Brain pericyte (primary cell): ENCODE measurements around the gene OGFRL1.
A peak's percentile ranks its signal among the peaks of the same experiment; 100 is the strongest.
"Not testable (repeated sequence)": the region's sequence is repeated elsewhere in the genome, so short reads cannot be mapped to it uniquely, and the experiment has no call there.

Experiments
- DNase-seq: peaks from one replicate; pipeline ENCODE4 v3.0.0-alpha.2; 2012; ENCODE audit warnings: low read depth, low spot score

Gene OGFRL1

DNA sequence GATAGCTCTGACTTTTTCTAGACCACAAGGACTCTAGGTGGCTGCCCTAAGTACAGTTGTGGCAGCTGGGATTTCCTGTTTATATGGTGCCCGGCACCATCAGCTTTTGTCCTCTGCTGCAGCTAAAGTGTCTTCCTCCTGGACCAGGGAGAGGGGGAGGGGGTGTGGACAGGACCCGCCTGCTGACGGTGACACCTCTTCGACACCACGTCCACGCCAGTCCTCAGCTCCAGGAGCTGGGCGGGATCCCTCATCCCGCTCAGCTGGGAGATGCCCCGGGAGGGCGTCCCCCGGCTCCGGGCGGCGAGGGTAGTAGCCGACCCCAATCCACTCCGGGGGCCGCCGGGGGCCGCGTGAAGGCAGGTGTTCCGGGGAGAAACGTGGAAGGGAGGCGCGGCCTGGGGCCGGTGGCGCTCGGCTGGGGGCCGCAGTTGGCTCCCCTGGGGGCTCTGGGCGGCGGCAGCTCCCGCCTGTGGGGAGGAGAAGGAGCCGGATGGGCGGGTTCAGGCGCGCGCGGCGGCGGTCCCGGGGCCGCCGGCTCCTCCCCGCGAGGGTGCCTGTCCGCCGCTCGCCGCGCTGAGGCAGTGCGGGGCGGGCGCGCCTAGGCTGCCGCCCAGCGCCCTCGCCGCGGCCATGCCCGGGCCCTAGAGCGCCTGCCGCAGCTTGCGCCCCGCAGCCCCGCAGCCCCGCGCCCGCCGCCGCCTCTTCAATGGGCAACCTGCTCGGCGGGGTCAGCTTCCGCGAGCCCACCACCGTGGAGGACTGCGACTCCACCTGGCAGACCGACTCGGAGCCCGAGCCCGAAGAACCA is at the start of gene OGFRL1:
Gene OGFRL1 (plus strand): TSS at position 584 of the 811 bp plus-strand sequence. CDS start 126 bp downstream, at position 710.
- DNase-seq: no peak

DNA sequence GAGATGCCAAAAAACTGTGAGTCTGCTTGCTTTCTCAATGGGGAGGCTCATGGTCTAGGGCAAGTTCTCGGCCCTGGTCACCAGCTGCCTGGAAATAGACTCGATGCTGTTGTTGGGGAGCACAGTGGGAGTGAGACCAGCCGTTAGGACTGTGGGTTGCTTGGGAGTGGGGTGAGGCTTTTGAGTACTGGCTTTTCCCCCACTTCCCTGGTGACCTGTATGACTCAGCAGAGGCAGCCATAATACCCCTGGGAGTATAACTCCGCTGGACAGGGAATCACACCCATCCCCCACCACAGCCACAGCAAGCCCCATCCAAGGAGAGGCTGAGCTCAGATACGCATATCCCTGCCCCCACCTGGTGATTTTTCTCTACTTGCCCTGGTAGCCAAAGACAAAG is 48.9 kb upstream of the OGFRL1 start:
- DNase-seq: peak; percentile 67

DNA sequence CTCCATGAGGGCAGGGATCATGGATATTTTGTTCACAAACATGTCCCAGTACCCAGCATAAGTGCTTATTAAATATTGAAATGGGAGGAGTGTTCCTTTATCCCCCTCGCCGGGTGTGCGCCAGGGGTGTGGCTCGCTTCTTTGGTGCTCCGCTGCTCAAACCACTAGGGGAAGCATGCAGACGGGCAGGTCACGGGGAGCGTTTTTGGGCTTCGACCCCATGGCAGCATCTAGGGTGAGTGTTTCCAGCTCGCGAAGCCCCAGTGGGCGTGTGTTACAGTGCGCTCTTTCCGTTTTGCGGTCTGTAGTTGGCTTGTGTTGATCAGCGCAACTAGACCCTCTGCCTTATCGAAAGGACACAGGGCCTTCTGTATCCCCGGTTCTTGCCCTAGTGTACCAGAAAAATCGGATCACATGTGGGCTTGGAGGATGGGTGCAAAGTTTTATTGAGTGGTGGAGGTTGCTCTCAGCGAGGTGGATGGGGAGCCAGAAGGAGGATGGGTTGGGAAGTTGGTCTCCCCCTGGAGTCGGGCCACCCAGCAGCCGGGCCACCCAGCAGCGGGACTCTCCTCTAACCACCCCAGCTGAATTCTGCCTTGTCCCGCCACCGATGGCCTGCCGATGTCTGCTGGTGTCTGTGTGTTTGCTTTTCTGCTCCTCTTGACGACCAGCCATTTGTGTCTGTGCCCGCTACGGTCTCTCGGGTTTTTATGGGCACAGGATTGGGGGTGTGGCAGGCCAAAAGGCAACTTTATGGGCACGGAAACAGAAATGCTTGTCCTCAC is 43.2 kb upstream of the OGFRL1 start:
- no peak for DNase-seq

DNA sequence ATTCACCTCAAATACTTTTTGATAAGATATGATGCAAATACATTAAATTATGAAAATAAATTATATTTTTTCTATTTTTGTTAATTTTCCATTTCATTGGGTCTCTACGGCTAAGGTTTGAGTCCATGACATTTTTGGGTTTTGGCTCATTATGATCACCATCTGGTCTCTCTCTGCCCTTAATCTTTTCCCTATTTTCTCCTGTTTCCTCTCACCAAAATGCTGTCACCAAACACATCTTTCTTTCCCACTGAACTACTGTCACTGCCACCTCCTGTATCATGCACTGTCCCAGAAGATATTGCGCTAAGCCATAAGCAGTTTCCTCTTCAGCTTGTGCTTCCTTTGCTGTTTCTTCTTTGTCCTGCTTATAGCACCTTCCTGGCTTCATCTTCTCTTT is 42.0 kb upstream of the OGFRL1 start:
- DNase-seq: no peak

DNA sequence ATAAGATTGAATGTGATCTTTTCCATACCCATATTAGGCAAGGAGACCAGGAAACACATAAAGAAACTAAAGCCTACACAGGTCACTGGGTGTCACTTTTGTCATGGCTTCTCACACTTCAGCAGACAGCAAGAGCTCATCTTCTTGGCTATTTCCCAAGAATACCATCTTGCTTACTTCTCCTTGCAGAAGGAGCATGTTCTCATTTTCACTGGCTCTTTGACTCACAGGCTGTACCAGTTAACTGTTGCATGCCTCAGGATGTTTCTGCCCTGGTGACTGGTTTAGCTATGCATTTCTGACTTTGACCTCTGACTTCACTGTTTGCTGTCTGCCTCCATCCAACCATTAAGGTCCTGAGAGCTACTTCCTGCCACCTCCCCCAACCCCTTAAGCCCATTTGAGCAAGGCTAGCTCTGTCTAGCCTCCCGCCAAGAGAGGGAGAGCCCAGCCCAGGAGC is 40.3 kb upstream of the OGFRL1 start:
- peak; percentile 31 for DNase-seq

DNA sequence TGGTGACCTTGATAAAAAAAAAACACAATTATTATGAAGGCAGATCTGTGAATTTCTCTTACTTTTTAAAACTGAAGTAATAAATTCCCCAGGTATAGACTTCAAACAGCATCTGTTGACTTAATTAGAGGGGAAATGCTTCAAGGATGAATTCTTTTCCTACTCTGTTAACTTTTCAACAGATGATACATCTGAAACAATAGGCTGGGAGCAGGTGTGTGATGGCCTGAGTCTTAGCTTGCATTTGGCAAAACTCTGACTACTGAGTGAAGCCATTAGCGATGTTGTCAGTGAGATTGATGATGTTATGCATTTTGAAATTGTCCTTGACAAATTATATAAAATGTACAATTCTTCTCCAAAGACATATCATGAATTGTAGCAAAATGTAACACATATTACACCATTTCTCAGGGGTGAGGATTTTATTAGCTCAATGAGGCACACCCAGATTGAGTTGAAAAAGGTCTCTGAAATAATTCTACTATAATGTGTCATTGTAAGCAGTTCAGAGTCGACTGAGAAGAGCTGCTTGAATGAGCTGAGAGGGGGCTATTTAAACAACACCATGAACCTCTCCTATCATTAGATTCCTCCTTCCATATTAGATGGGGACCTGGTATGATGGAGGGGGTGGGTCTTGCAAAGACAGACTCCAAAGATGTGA is 39.6 kb upstream of the OGFRL1 start:
- DNase-seq: no peak

DNA sequence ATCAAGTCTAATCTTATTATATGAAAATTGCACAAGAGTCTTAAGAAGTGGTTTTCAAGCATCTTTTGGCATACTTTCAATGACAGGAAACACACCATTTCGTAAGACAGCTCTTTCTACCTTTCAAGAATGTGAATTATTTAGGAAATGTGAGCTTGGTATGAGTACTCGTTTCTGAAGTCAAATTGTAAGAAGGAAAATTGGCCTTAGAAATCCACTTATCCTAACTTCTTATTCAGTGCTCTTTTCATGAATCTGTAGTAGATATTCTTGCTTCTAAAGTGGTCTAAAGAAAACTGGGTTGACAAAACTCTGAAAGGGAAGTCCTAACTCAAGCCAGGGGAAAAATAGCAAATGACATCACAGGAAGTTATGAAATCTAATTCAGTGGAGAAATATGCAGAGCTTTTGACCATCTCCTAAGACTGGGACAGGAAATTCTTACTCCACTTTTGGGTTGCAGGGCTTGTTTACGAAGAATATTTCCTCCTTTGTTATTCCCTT is 38.5 kb upstream of the OGFRL1 start:
- DNase-seq: no peak

DNA sequence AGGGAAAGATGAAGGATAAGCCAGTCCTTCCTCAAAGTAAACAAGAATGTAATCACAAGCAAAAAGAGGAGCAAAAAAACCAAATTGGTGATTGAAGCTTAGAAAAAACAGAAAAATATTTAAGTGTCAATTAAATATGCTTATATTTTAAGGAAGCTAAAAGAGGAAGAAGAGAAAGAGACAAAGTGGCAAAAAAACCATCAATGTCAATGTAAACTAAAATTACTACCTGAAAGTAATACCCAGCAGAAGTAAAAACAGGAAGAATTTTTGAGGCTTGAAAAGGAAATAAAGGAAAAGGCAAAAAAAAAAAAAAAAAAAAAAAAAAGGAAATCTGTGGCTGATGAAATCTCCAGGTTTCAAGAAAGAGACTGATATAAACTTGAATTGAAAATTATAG is 36.2 kb upstream of the OGFRL1 start:
- DNase-seq: no peak

DNA sequence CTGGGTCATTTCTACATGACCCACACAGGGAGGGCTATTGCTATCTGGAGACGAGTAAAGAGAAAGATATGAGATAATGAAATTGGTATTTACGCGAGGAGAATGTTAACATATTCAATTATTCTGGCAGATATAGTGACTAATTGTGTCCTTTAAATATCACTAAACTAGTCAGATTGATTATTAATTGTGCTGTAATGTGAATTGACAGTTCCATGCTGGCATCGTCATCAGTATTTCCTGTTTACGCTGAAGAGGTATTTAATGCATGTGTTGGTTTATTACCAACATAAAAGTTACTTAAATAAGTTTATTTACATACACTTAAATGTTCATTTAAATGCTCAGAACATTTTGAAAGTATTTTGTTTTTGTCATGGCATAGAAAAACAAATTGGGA is 35.7 kb upstream of the OGFRL1 start:
- no peak for DNase-seq

DNA sequence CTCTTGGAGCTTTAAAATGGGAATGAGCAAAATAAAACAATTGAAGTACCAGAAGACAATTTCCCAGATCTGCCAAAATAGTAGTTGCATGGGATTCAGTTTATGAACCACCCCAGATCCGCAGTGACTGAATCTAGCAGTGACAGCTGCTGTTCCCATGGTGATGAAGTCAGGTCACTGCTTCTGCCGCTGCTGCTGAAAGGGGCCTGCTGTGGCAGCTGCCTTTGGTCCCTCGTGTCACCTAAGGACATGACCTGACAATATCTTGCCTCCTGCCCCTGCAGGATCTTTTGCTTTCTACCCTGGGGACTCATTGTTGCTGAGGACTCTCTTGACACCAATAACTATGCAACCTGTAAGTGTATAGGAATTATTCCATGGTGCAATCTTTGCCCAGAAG is 34.3 kb upstream of the OGFRL1 start:
- no peak for DNase-seq

DNA sequence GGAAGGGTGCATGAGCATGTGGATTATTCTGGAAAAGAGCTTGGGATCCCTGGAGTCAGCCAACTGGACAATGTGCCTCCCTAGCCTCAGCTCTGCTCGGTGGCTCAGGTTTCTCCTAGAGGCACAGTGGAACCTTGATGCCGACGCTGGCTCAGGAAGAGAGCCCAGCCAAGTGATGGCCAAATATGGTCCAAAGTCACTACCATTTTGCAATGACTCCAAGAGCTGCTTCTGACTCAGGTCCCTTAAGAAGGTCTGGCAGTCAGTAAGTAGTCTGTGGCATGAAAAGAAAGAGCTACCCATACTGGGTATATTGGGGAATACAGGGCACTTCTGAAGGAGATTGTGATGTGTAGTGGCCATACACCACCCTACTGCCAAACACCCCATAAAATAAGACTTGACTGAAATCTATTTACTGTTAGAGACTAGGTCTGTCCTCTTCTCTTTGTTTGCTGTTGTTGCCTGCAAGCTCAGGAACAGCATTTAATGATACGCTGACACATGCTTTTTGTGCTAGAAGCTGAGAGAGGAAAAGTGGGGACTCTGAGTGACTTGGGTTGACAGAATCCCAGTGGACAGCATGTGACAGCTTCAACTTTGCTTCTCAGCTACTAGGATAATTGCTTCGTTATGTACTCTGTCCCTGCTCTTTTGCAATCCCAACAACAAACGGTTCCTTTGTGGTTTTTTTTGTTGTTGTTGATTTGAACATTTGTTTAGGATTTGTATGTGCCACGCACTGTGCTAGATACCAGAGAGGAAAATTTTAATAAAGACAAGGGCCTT is 30.3 kb upstream of the OGFRL1 start:
- no peak for DNase-seq

DNA sequence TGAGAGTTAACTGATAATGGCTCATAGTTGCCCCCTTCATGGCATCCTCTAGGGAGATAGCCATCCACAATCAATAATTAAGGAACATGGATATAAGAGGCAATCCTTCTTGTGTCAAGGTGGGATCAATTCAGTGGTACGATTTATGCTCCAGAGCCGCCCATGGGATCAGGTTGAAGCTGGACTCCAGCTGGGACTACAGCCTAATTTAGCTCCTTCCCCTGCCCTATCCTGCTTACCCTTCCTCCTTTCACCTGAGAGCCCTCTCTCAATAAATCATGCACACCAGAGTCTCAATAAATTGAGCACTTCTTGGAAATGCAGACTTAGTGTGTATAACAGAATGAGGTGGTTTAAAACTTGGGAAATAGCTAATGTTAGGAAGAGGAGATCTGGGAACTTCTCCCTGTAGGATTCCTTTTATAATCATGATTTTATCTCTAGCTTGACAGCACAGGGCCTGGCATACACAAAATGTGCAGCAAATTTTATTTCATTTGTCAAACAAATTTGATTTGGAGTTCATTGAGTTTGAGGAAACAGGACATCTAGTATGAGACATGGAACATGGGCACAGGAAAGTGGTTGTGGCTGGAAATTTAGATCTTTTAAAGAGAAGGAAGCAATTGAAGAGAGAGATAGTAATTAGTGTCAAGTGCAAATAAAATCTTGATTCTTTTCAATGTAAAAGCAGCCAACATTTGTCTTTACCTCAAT is 28.6 kb upstream of the OGFRL1 start:
- DNase-seq: no peak

DNA sequence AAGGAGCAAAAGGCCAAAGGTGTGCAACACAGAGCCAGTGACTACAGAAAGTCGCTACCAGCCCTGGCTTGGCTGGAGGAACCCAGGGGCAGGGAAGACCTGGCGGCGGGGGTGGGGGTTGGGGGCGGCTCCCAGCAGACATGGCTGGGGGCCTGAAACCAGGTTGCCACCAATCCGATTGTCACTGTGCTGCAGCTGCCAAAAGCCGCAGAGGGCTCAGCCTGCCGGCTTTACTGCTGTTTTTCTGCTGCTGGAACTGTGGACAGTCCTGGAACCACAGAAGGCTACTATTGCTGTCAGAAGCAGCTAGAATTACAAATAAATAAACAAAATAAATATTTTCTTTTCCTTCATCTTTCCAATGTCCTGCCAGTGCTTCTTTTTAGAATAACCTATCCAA is 25.7 kb upstream of the OGFRL1 start:
- DNase-seq: no peak

DNA sequence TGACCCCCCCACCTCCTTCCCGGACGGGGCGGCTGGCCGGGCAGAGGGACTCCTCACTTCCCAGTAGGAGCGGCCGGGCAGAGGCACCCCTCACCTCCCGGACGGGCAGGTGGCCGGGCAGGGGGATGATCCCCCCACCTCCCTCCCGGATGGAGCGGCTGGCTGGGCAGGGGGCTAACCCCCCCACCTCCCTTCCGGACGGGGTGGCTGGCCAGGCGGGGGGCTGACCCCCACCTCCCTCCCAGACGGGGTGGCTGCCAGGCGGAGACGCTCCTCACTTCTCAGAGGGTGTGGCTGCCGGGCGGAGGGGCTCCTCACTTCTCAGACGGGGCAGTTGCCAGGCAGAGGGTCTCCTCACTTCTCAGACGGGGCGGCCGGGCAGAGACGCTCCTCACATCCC is 22.2 kb upstream of the OGFRL1 start:
- not testable (repeated sequence) for DNase-seq

DNA sequence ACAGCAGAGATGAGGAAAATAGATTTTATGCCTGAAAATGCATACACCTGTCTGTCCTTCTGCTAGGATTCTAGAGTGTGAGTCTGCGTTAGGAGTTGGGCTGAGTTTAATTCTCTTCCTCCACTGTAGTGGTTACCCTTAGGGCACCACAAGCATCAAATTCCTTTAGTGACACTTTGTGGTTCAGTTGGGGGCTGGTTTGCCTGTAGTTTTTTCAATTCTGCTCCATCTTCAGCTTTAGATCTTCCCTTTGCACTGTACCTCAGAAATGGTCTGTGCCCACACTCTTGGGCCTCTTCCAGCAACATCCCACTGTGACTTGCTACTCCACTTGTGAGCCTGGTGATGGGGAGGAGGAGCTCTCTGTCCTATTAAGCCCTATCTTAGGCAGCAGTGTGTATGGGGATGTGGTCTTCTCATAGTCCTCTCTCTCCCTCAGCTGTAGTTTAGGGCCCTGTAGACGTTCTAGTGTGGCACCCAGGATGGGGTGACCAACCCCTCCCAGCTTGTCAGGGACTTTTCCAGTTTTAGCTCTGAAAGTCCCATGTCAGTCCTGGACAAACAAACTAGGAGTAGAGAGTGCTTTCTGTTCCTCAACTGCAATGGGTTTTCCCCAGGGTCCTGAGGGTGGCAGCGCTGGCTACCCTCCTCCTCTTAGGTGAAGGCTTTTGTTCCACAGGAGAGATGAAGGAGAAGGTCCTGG is 19.7 kb upstream of the OGFRL1 start:
- DNase-seq: no peak

DNA sequence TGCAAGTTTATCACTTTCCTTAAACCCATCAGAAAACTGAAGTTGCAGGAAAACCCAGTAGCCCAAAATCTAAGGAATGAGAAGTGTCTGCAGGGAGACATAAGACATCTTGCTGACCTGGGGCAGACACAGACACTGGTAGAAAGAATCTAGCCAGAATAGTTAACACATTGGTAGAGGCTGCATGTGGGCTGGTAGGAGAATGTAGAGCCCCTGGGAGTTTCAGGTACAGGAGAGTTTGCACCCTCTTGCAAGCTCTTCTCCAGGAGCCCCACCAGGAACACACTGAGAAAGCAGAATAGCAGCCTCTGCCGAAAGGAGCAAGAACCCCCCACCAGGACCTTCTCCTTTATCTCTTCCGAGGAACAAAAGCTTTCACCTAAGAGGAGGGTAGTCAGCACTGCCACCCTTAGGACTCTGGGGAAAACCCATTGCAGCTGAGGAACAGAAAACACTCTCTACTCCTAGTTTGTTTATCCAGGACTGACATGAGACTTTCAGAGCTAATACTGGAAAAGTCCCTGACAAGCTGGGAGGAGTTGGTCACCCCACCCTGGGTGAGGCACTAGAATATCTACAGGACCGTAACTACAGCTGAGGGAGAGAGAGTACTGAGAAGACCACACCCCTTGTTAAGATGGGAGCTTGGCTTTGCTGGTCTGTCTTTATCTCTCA is 10.5 kb upstream of the OGFRL1 start:
- DNase-seq: no peak

DNA sequence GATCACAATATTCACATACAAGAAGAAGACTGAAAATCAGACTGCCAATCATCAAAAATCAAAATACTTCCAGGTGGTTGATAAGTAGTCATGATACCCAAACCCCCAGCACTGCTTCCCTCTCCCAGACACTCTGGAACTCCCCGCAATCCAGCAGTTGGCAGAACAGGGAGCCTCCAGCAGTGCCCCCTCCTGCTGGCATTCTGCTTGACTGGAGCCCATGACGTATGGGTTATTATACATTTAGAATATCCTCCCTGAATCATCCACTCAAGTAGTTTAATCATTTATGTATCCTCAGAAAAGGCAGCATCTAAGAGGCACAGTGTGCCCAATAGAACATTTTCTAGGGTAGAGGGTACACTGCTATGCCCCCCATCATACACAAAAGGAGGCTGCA is 9.3 kb upstream of the OGFRL1 start:
- DNase-seq: no peak

DNA sequence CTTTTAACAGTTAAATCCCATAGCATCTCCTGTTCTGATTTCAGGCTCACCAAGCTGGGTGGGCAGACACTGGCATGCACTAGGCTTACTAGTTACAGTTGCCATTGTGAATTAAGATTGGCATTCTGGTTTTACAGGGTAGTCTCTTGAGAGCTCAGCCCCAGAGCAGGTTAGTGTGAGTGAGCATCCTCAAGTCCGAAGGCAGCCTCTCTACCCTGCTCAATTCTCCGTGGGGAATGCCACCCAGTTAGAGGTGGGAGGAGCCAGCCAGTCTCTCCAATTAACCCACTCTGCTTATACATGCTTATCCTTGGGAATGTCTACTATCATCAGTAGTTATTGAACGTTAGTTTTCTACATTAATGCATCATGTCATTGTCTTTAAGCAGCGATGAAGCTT is 8.9 kb upstream of the OGFRL1 start:
- DNase-seq: no peak

DNA sequence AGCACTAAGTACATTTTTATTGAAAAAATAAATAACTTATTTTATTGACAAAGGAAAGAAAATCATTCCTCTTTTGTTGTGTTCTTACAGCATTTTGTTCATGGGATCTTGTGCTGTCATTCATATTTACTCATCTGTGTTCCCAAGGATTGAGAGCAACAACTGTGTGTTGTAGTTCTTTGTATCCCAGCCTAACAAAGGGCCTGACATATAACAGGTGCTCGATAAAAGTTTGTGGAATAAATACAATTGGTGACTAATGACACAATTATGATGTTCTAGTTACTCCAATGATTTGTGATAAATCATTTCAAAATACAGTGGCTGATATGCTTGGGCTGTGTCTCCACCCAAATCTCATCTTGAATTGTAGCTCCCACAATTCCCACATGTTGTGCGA is 7.9 kb upstream of the OGFRL1 start:
- no peak for DNase-seq

DNA sequence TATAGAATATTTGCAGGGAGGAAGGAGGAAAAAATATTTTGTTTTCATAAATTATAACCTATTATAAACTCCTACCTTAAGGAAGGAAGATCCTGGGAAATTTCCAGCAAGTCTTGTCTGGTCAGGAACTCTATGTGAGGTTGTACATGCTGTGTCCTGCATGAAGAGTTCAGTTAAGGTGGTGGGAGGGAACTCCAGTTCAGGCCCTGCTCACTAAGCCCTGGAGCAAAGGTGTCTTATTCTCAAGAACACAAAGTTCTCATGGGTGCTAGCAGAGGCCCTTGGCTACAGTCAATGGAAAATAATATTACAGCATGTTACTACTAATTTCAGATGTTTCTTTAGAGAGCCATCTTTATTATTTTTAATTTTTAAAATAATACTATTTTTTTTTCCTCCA is 3.8 kb upstream of the OGFRL1 start:
- DNase-seq: no peak
